PC-3 (cell line): ENCODE data around the gene DNAJC4. TPM values are rescaled to one million over a fixed set of nuclear protein-coding genes. Genes with fewer than 3 reads are reported as not detected.

Experiments used
- ATAC-seq: fragments of 200-7000 bp; cut with Tn5 transposase; 2 replicates; pipeline ENCODE4 v1.9.1; 2020; ENCODE audit warnings: mild to moderate bottlenecking, moderate library complexity
- BruUV-seq: library from RNA; stranded (reverse); fragments of 400-500 nt; replicated peaks from 2 replicates; lab custom pipeline; 2021; lab: Mats Ljungman, UMichigan
- CTCF ChIA-PET: fragments of 300-600 bp; sonication (Branson Sonifier 250); formaldehyde crosslinking; loops from one replicate; lab custom pipeline; 2022; ENCODE audit warnings: antibody characterized with exemption; lab: Charles Lee
- POLR2A ChIA-PET: fragments of 300-600 bp; sonication (Branson Sonifier 250); formaldehyde crosslinking; loops from one replicate; lab custom pipeline; 2022; ENCODE audit warnings: antibody characterized with exemption; ENCODE audit not compliant: unreplicated experiment; lab: Charles Lee
- DNase-seq: peaks from one replicate; pipeline ENCODE4 v3.0.0-alpha.2; 2015
- H2AFZ ChIP-seq: fragments of 300-600 bp; sonication (generic); 2 replicates; pipeline ENCODE4 v1.6.0; 2016; ENCODE audit warnings: antibody characterized with exemption, low read length
- H3F3A ChIP-seq: fragments of 300-600 bp; sonication (generic); one replicate; pipeline ENCODE4 v1.6.0; 2017; ENCODE audit warnings: antibody characterized with exemption, low read length, control low read depth, mild to moderate bottlenecking; ENCODE audit not compliant: unreplicated experiment
- H3K27ac ChIP-seq: fragments of 300-600 bp; sonication (generic); 2 replicates; pipeline ENCODE4 v1.5.1; 2016; ENCODE audit warnings: mild to moderate bottlenecking, low read length
- H3K27me3 ChIP-seq: fragments of 300-600 bp; sonication (generic); 2 replicates; pipeline ENCODE4 v1.6.1; 2016; ENCODE audit warnings: low read length, mixed read lengths
- H3K36me3 ChIP-seq: fragments of 300-600 bp; sonication (generic); 2 replicates; pipeline ENCODE4 v1.6.1; 2016; ENCODE audit warnings: low read depth, mixed run types, low read length, mixed read lengths
- H3K4me1 ChIP-seq: fragments of 300-600 bp; sonication (generic); 2 replicates; pipeline ENCODE4 v1.5.1; 2016; ENCODE audit warnings: low read length; ENCODE audit not compliant: insufficient read depth
- H3K4me2 ChIP-seq: fragments of 300-600 bp; sonication (generic); 2 replicates; pipeline ENCODE4 v1.6.0; 2016; ENCODE audit warnings: low read length
- H3K4me3 ChIP-seq: fragments of 300-600 bp; sonication (generic); 2 replicates; pipeline ENCODE4 v1.5.1; 2016; ENCODE audit warnings: mild to moderate bottlenecking, low read length, mixed read lengths
- H3K79me2 ChIP-seq: fragments of 300-600 bp; sonication (generic); 2 replicates; pipeline ENCODE4 v1.6.1; 2017; ENCODE audit warnings: low read length, mixed read lengths
- H3K9ac ChIP-seq: fragments of 300-600 bp; sonication (generic); 2 replicates; pipeline ENCODE4 v1.6.0; 2016; ENCODE audit warnings: mild to moderate bottlenecking, low read length
- H3K9me2 ChIP-seq: fragments of 300-600 bp; sonication (generic); replicated peaks from 2 replicates; pipeline ENCODE4 v1.6.1; 2016; ENCODE audit warnings: mixed run types, low read length, mixed read lengths
- H3K9me3 ChIP-seq: fragments of 300-600 bp; sonication (generic); 2 replicates; pipeline ENCODE4 v1.6.1; 2016; ENCODE audit warnings: low read length, mixed read lengths
- H4K20me1 ChIP-seq: fragments of 300-600 bp; sonication (generic); 2 replicates; pipeline ENCODE4 v1.6.1; 2016; ENCODE audit warnings: low read length, mixed read lengths
- CTCF ChIP-seq: fragments of 300-600 bp; sonication (generic); conservative IDR thresholded peaks from 2 replicates; pipeline ENCODE4 v1.5.1; 2017; ENCODE audit warnings: antibody characterized with exemption, low read depth, mild to moderate bottlenecking, low read length
- EZH2 ChIP-seq: fragments of 300-600 bp; sonication (generic); IDR thresholded peaks from one replicate; pipeline ENCODE4 v1.6.1; 2017; ENCODE audit warnings: antibody characterized with exemption, mild to moderate bottlenecking, low read length; ENCODE audit not compliant: unreplicated experiment
- EZH2phosphoT487 ChIP-seq: fragments of 300-600 bp; sonication (generic); IDR thresholded peaks from 2 replicates; pipeline ENCODE4 v1.6.1; 2018; ENCODE audit warnings: mild to moderate bottlenecking, antibody characterized with exemption, low read length, borderline replicate concordance
- intact Hi-C: fragments of 100-400 bp; cut with micrococcal nuclease; formaldehyde crosslinking; loops from 2 replicates; pipeline ENCODE4 v1.9.0; 2023
- total RNA-seq: library from RNA; depleted of rRNA; stranded (reverse); fragments of >200 nt; gene quantifications from 2 replicates; pipeline ENCODE4 v1.2.3, GENCODE V29; 2014

DNAJC4 gene
- total RNA-seq, 1 experiment from 2014 or later = 25.4 TPM

GRCh38 chr11:64247729-64248531 is 17.6 kb downstream of the DNAJC4 start:
- Histone ChIP-seq H3K9me3 (no peaks in the 10 kb centered on the region), H3K27ac (peak overlapping the region; percentile 86)
- CTCF ChIA-PET = interaction anchor here (0.6 kb wide), 1 partner anchor 56 kb away, joined by 5 read pairs; no protein-coding TSS in a partner anchor

DNA sequence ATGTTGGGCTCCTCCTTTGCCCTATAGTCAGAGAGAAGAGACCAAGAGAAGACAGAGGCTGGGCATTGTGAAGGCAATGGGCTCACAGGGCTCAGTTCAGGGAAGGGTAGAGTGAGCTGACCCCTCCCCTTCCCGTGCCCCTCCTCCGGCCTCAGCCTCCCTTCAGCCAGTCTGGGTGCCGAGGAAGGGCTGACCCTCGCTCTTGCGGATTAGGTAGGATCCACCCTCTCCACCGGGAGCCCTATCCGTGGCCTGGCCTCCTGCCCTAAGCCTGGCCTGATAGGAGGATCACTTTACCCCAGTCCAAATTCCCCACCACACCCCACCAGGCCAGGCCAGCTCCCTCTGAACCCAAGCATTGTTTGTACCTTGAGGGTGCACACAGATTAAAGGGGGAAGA is 18.2 kb downstream of the DNAJC4 start:
- BruUV-seq = no TSS peak
- Histone ChIP-seq H3K9me2 (no peaks in the 10 kb centered on the region), H3K36me3 (peaks cover 11% of the 10 kb centered on the region; the same call in 1 of the 2 replicates), H3K9me3 (no peaks in the 10 kb centered on the region), H3K27me3 (no peaks in the 10 kb centered on the region), H3F3A (no peaks in the 10 kb centered on the region), H3K4me1 (peaks cover 46% of the 10 kb centered on the region), H3K4me2 (no peak overlapping the region), H2AFZ (no peak overlapping the region), H3K9ac (no peak overlapping the region), H3K4me3 (no peak overlapping the region), H4K20me1 (peaks cover 8% of the 10 kb centered on the region), H3K27ac (no peak overlapping the region), H3K79me2 (peaks cover 49% of the 10 kb centered on the region)
- DNase-seq (no peak), ATAC-seq (no peak)
- intact Hi-C loops = no loop called here
- POLR2A ChIA-PET = no interaction called here
- CTCF ChIA-PET = no interaction called here
- no peak for TF ChIP-seq EZH2phosphoT487
- no peak for TF ChIP-seq EZH2
- no peak for TF ChIP-seq CTCF

More at GRCh38 chr11:64247729-64248531, 17.6 kb downstream of the DNAJC4 start:
- POLR2A ChIA-PET = interaction anchor here (2.6 kb wide), 1 partner anchor 10 kb away, joined by 12 read pairs; no protein-coding TSS in a partner anchor
- Histone ChIP-seq H3K36me3 (peaks cover 14% of the 10 kb centered on the region; the same call in 1 of the 2 replicates), H4K20me1 (peaks cover 8% of the 10 kb centered on the region), H2AFZ (peak overlapping the region; percentile 82), H3K4me2 (peak overlapping the region; percentile 87), H3K27me3 (no peaks in the 10 kb centered on the region), H3K79me2 (peaks cover 49% of the 10 kb centered on the region), H3K9me2 (no peaks in the 10 kb centered on the region), H3K4me1 (peaks cover 46% of the 10 kb centered on the region), H3F3A (no peaks in the 10 kb centered on the region), H3K4me3 (peak overlapping the region; percentile 68), H3K9ac (peak overlapping the region; percentile 83)
- no TSS peak for BruUV-seq
- TF ChIP-seq EZH2 (no peak), EZH2phosphoT487 (no peak), CTCF (no peak)
- intact Hi-C loops = loop anchor here (2.0 kb wide), 2 partner anchors 23 to 53 kb away; partner anchors contain the start of gene CATSPERZ
- no peak for DNase-seq
- ATAC-seq = no peak

GRCh38 chr11:64249038-64249437 is 18.7 kb downstream of the DNAJC4 start:
- TF ChIP-seq CTCF (no peak), EZH2phosphoT487 (no peak), EZH2 (no peak)
- Histone ChIP-seq H3K9me3 (no peaks in the 10 kb centered on the region), H3K4me3 (no peak overlapping the region), H3K36me3 (peaks cover 6% of the 10 kb centered on the region; the same call in 1 of the 2 replicates), H3K79me2 (peaks cover 48% of the 10 kb centered on the region), H3K4me2 (no peak overlapping the region), H2AFZ (no peak overlapping the region), H3K27ac (no peak overlapping the region), H4K20me1 (peaks cover 8% of the 10 kb centered on the region), H3K9ac (no peak overlapping the region), H3F3A (no peaks in the 10 kb centered on the region), H3K9me2 (no peaks in the 10 kb centered on the region), H3K27me3 (no peaks in the 10 kb centered on the region), H3K4me1 (peaks cover 42% of the 10 kb centered on the region)
- no TSS peak for BruUV-seq
- ChIA-PET POLR2A (no interaction called here), CTCF (no interaction called here)
- intact Hi-C loops = no loop called here
- no peak for ATAC-seq
- no peak for DNase-seq
